ENCODE measurements around the gene TGM4.

Gene TGM4

GRCh38 chr3:44926921-44927320 is 52.5 kb downstream of the TGM4 start:
- Histone ChIP-seq H3K9me3 (ENCODE audit: control insufficient read depth, low read length) (no peaks in the 10 kb centered on the region), H3K27me3 (ENCODE audit: control insufficient read depth, insufficient read depth, low read length, poor library complexity, severe bottlenecking) (no peaks in the 10 kb centered on the region), H3K4me3 (ENCODE audit: insufficient read depth, low read depth, low read length) (no peak overlapping the region), H3K27ac (ENCODE audit: insufficient read depth, low read depth, low read length, poor library complexity, severe bottlenecking) (no peak overlapping the region), H3K4me1 (ENCODE audit: control insufficient read depth, insufficient read depth, low read length) (peaks cover 3% of the 10 kb centered on the region), H3K36me3 (ENCODE audit: control insufficient read depth, insufficient read depth, low read length) (peaks cover 2% of the 10 kb centered on the region)
- WGBS, 2 experiments, result 96 to 97% methylated on average over 7 of the region's 7 CpGs

DNA sequence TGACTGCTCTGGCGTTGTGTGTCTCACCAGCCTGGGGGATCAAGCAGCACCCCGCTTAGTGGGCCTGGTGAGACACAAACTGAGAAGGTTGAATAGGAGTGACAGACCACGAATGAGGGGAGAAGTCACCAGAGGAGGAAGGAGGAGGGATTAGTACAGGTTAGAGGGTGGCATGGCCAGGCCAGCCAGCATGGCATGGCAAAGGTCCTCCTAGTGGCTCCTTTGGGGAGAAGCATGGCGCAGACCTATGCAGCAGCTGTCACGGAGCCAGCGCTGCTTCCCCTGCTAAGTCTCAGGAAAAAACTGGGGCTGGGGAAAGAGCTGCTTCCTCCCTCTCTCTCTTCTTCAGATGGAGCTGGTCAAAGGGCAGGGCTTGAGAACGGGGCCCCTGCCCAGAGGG is 53.0 kb downstream of the TGM4 start:
- H3K4me1 ChIP-seq (ENCODE audit: control insufficient read depth, insufficient read depth, low read length), result peaks cover 6% of the 10 kb centered on the region
- no peak overlapping the region for H3K4me3 ChIP-seq (ENCODE audit: insufficient read depth, low read depth, low read length)
- peaks cover 2% of the 10 kb centered on the region for H3K36me3 ChIP-seq (ENCODE audit: control insufficient read depth, insufficient read depth, low read length)
- WGBS, 2 experiments, result 94 to 97% methylated on average over 7 of the region's 7 CpGs
- no peaks in the 10 kb centered on the region for H3K27me3 ChIP-seq (ENCODE audit: control insufficient read depth, insufficient read depth, low read length, poor library complexity, severe bottlenecking)
- no peaks in the 10 kb centered on the region for H3K9me3 ChIP-seq (ENCODE audit: control insufficient read depth, low read length)
- H3K27ac ChIP-seq (ENCODE audit: insufficient read depth, low read depth, low read length, poor library complexity, severe bottlenecking), result no peak overlapping the region

GRCh38 chr3:44929782-44930181 is 55.4 kb downstream of the TGM4 start:
- no peaks in the 10 kb centered on the region for H3K9me3 ChIP-seq (ENCODE audit: control insufficient read depth, low read length)
- H3K27me3 ChIP-seq (ENCODE audit: control insufficient read depth, insufficient read depth, low read length, poor library complexity, severe bottlenecking), result no peaks in the 10 kb centered on the region
- 93 to 95% methylated on average over 5 of the region's 5 CpGs for WGBS, 2 experiments
- H3K27ac ChIP-seq (ENCODE audit: insufficient read depth, low read depth, low read length, poor library complexity, severe bottlenecking), result no peak overlapping the region
- peaks cover 10% of the 10 kb centered on the region for H3K4me1 ChIP-seq (ENCODE audit: control insufficient read depth, insufficient read depth, low read length)
- peaks cover 6% of the 10 kb centered on the region for H3K36me3 ChIP-seq (ENCODE audit: control insufficient read depth, insufficient read depth, low read length)
- H3K4me3 ChIP-seq (ENCODE audit: insufficient read depth, low read depth, low read length), result no peak overlapping the region

DNA sequence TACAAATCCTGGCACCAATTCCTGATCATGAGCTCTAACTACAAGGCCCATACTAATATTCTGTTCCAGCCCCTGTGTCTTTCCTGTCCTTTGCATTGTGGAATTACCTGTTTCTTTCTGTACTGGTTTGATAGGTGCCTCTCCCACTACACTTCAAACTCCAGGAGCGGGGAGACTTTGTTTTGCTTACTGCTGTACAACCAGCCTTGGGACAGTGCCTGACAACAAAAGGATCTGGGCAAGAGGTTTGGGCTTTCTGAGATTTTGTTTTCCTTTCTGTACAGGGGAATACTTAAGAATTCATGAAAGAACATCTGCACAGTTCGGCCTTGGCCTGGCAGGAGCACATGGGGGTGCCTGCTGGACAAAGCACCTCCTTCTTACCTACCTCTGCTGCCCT is 56.5 kb downstream of the TGM4 start:
- Histone ChIP-seq H3K9me3 (ENCODE audit: control insufficient read depth, low read length) (no peaks in the 10 kb centered on the region), H3K4me1 (ENCODE audit: control insufficient read depth, insufficient read depth, low read length) (peaks cover 10% of the 10 kb centered on the region), H3K36me3 (ENCODE audit: control insufficient read depth, insufficient read depth, low read length) (peaks cover 12% of the 10 kb centered on the region), H3K27me3 (ENCODE audit: control insufficient read depth, insufficient read depth, low read length, poor library complexity, severe bottlenecking) (no peaks in the 10 kb centered on the region), H3K4me3 (ENCODE audit: insufficient read depth, low read depth, low read length) (no peak overlapping the region), H3K27ac (ENCODE audit: insufficient read depth, low read depth, low read length, poor library complexity, severe bottlenecking) (no peak overlapping the region)
- 92 to 98% methylated on average over 2 of the region's 2 CpGs for WGBS, 2 experiments

DNA sequence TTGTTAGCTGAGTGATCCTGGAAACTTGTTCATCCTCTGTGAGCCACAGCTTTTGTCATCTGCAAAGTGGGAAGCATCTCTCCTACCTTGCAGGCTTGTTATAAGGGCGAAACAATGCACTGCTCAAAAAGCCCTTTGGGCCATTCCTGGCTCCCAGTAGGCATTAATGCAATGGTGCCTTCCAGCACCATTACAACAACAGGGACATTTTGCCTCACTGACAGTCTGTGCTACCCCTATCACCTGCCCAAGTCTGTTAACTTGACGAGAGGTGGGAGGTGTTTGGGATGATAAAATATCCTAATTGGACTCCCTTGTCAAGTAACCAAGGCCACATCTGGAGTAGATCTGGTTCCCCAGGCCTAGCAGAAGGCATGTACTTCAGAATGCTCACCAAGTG is 57.4 kb downstream of the TGM4 start:
- H3K27me3 ChIP-seq (ENCODE audit: control insufficient read depth, insufficient read depth, low read length, poor library complexity, severe bottlenecking), result no peaks in the 10 kb centered on the region
- H3K9me3 ChIP-seq (ENCODE audit: control insufficient read depth, low read length), result no peaks in the 10 kb centered on the region
- peaks cover 12% of the 10 kb centered on the region for H3K36me3 ChIP-seq (ENCODE audit: control insufficient read depth, insufficient read depth, low read length)
- no peak overlapping the region for H3K27ac ChIP-seq (ENCODE audit: insufficient read depth, low read depth, low read length, poor library complexity, severe bottlenecking)
- no peak overlapping the region for H3K4me3 ChIP-seq (ENCODE audit: insufficient read depth, low read depth, low read length)
- peaks cover 10% of the 10 kb centered on the region for H3K4me1 ChIP-seq (ENCODE audit: control insufficient read depth, insufficient read depth, low read length)
- 97% methylated on average over 2 of the region's 2 CpGs for WGBS, 2 experiments

- peaks cover 10% of the 10 kb centered on the region for H3K4me1 ChIP-seq (ENCODE audit: control insufficient read depth, insufficient read depth, low read length)
- no peak overlapping the region for H3K27ac ChIP-seq (ENCODE audit: insufficient read depth, low read depth, low read length, poor library complexity, severe bottlenecking)
- no peak overlapping the region for H3K4me3 ChIP-seq (ENCODE audit: insufficient read depth, low read depth, low read length)
- H3K36me3 ChIP-seq (ENCODE audit: control insufficient read depth, insufficient read depth, low read length), result peaks cover 12% of the 10 kb centered on the region
- H3K9me3 ChIP-seq (ENCODE audit: control insufficient read depth, low read length), result no peaks in the 10 kb centered on the region
- 63 to 68% methylated on average over 2 of the region's 2 CpGs for WGBS, 2 experiments
- H3K27me3 ChIP-seq (ENCODE audit: control insufficient read depth, insufficient read depth, low read length, poor library complexity, severe bottlenecking), result no peaks in the 10 kb centered on the region
Observed at GRCh38 chr3:44932271-44932670, 57.9 kb downstream of the TGM4 start.

DNA sequence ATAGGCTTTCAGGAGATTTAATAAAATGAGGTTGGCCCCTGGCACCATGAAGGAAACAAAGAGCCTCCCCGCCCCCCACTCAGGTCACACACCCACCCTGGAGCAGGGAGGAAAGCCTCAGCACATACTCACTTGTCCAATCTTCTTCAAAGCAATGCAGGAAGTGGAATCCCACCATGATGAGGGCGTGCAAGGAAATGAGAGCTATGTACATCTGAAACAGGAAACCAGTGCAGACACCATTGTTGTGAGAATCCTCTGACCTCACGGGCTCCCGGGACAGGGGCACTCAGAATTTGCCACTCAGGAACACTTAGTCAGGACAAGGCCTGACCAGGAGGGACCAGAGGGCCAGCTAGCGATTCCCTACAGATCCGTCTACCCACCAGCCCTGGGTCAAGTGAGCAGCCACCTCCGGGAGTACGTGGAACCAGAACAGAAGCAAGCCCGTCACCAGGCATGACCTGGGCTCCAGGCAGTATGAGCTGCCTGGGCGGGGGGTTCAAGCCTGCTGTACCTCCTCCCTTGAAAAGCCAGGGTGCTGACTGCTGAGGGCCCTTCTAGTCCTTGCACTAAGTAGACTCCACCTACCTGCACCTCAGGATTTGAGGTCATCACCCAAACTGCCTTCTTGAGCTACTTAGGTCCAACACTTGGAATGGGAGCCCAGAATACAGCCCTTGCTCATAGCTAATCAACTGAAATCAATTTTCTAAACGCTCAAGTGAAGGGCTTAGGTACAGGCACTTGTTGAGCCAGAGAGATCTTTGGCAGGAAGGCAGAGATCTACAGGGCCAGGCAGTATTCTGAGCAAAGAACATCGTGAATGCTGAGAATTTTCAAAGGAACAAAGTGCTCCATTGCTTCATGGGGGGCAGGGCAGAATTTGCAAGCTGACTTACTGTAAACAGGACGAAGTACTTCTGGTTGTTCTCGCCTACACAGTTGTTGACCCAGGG is 58.9 kb downstream of the TGM4 start:
- Histone ChIP-seq H3K4me1 (ENCODE audit: control insufficient read depth, insufficient read depth, low read length) (peaks cover 10% of the 10 kb centered on the region), H3K36me3 (ENCODE audit: control insufficient read depth, insufficient read depth, low read length) (peaks cover 12% of the 10 kb centered on the region), H3K4me3 (ENCODE audit: insufficient read depth, low read depth, low read length) (no peak overlapping the region), H3K27ac (ENCODE audit: insufficient read depth, low read depth, low read length, poor library complexity, severe bottlenecking) (no peak overlapping the region), H3K9me3 (ENCODE audit: control insufficient read depth, low read length) (no peaks in the 10 kb centered on the region), H3K27me3 (ENCODE audit: control insufficient read depth, insufficient read depth, low read length, poor library complexity, severe bottlenecking) (no peaks in the 10 kb centered on the region)
- 93 to 94% methylated on average over 14 of the region's 14 CpGs for WGBS, 2 experiments

GRCh38 chr3:44939581-44940036 is 65.2 kb downstream of the TGM4 start:
- Histone ChIP-seq H3K9me3 (ENCODE audit: control insufficient read depth, low read length) (no peaks in the 10 kb centered on the region), H3K27ac (ENCODE audit: insufficient read depth, low read depth, low read length, poor library complexity, severe bottlenecking) (no peak overlapping the region), H3K4me3 (ENCODE audit: insufficient read depth, low read depth, low read length) (no peak overlapping the region), H3K36me3 (ENCODE audit: control insufficient read depth, insufficient read depth, low read length) (peaks cover 16% of the 10 kb centered on the region), H3K27me3 (ENCODE audit: control insufficient read depth, insufficient read depth, low read length, poor library complexity, severe bottlenecking) (no peaks in the 10 kb centered on the region), H3K4me1 (ENCODE audit: control insufficient read depth, insufficient read depth, low read length) (no peaks in the 10 kb centered on the region)
- 90 to 95% methylated on average over 6 of the region's 6 CpGs for WGBS, 2 experiments

DNA sequence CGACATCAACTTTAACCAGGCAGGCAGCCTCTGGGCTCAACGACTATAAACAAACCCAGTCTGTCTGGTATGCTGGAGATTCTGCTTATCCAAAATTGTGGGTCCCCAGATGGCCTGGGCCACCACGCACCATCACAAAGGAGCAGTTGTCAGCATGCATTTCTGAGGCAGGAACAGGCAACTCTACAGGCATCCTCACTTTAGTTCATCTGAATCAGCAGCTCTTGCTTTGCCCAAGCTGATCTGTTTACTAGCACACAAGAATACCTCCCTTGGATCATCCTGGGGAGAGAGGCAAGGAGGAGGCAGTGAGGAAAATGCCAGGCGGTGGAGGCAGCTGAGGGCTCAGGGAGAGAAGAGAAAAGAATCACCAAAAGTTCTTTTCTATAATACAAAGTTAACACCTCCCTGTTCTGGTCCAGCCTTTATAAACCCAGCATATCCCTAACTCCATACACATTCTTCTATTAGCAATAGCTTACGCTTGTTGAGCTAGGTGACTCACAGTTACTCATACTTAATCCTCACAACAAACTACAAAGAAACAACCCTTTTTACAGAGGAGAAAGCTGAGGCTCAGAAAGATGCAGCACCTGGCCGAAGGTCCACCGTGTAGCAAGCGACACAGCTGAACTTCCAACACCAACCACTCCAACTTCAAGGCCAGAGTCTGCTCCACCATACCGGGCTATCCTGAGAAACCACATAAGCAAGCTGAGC is 68.0 kb downstream of the TGM4 start:
- peaks cover 15% of the 10 kb centered on the region for H3K36me3 ChIP-seq (ENCODE audit: control insufficient read depth, insufficient read depth, low read length)
- H3K9me3 ChIP-seq (ENCODE audit: control insufficient read depth, low read length), result no peaks in the 10 kb centered on the region
- H3K4me3 ChIP-seq (ENCODE audit: insufficient read depth, low read depth, low read length), result no peak overlapping the region
- H3K27me3 ChIP-seq (ENCODE audit: control insufficient read depth, insufficient read depth, low read length, poor library complexity, severe bottlenecking), result no peaks in the 10 kb centered on the region
- H3K4me1 ChIP-seq (ENCODE audit: control insufficient read depth, insufficient read depth, low read length), result no peaks in the 10 kb centered on the region
- no peak overlapping the region for H3K27ac ChIP-seq (ENCODE audit: insufficient read depth, low read depth, low read length, poor library complexity, severe bottlenecking)
- 94 to 97% methylated on average over 9 of the region's 9 CpGs for WGBS, 2 experiments

DNA sequence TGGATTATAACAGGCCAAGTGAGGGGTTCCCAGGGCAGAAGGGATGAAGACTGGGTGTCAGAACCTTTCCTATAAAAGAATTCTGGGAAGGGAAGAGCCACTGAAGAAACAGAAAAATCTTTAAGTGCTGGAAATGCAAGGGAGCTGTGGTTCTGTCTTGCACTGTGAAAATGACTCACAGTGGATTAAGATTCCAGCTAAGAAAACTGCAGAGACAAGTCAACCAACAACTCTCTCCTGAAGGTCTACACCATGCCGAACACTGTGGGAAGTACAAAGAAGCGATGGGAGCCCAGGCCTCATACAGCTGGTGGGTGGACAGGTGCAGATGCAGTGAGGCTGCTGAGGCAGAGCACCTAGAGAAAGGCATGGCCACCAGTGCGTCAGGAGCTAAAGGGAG is 73.8 kb downstream of the TGM4 start:
- Histone ChIP-seq H3K4me3 (ENCODE audit: insufficient read depth, low read depth, low read length) (no peak overlapping the region), H3K36me3 (ENCODE audit: control insufficient read depth, insufficient read depth, low read length) (peaks cover 7% of the 10 kb centered on the region), H3K27me3 (ENCODE audit: control insufficient read depth, insufficient read depth, low read length, poor library complexity, severe bottlenecking) (no peaks in the 10 kb centered on the region), H3K9me3 (ENCODE audit: control insufficient read depth, low read length) (no peaks in the 10 kb centered on the region), H3K27ac (ENCODE audit: insufficient read depth, low read depth, low read length, poor library complexity, severe bottlenecking) (no peak overlapping the region), H3K4me1 (ENCODE audit: control insufficient read depth, insufficient read depth, low read length) (peaks cover 7% of the 10 kb centered on the region)
- 93 to 96% methylated on average over 3 of the region's 3 CpGs for WGBS, 2 experiments

Data from ectodermal cell (in vitro differentiated cells).